GM21528 (cell line): ENCODE measurements around the gene C10orf90.
"Not testable (repeated sequence)": the region's sequence is repeated elsewhere in the genome, so short reads cannot be mapped to it uniquely, and the experiment has no call there.

Experiments
- ATAC-seq: cut with Tn5 transposase; IDR thresholded peaks from one replicate; pipeline ENCODE4 v1.9.1; 2021; ENCODE audit warnings: mild to moderate bottlenecking, moderate library complexity; ENCODE audit not compliant: unreplicated experiment, low FRiP score

The C10orf90 gene

DNA sequence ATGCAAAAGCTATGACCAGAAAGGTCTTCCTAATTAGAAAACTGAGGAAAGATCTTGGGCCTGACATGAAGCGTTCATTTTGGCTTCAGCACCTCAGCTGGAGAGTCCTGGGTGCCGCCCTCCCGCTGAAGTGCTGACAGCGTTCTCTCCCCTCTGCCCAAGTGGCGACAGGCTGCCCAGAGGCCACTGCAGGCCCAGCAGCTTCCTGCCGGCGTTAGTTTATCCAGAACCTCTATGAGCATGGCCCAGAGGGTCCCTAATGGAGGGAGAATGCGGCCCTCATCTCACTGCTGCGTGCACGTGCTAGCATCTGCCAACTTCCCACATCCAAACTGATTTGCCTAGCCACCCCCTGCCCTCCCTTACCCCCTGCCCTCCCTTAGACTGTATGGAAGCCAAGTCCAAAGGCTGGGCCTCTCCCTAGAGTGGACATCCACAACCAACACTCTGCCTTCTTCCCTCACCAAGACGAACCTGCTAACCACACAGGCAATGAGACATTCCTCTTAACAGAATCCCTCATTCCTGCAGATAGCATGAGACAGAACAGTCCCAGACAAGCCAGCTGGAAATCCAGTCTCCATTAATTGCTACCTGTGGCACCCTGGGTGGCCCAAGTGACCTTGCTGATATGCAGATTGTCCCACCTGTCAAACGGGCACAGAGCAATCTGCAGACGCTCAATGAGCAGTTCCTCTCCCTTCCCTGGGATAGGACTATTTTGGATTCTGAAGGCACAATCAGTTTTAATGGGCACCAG, 108.4 kb downstream of the C10orf90 start:
- ATAC-seq, result no peak

GRCh38 chr10:126561294-126561920, 109.1 kb downstream of the C10orf90 start:
- ATAC-seq, result no peak

- ATAC-seq, result no peak
Observed at GRCh38 chr10:126558881-126559280, 111.6 kb downstream of the C10orf90 start.

DNA sequence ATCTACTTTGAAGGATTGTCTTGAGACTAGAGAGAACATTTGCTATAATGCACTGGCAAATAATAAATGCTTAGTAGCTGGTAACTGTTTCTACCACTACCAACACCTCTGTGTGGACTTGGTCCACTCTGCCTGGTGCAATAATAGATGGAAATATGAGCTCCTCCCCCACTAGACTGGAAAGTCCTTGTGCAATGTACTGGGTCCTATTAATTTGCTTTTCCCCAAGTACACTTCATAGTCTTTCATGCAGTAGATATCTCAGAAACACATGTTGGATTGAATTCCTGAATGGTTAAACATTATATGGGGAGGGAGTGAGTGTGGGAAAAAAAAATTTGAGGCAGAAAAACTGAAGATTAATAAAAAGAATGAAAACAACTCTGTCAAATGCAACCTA, 119.3 kb downstream of the C10orf90 start:
- no peak for ATAC-seq

- not testable (repeated sequence) for ATAC-seq
Observed at GRCh38 chr10:126550586-126550985, 119.9 kb downstream of the C10orf90 start.

- ATAC-seq, result no peak
Observed at GRCh38 chr10:126549344-126549743, 121.1 kb downstream of the C10orf90 start.

- no peak for ATAC-seq
Observed at GRCh38 chr10:126544565-126544964, 125.9 kb downstream of the C10orf90 start.

DNA sequence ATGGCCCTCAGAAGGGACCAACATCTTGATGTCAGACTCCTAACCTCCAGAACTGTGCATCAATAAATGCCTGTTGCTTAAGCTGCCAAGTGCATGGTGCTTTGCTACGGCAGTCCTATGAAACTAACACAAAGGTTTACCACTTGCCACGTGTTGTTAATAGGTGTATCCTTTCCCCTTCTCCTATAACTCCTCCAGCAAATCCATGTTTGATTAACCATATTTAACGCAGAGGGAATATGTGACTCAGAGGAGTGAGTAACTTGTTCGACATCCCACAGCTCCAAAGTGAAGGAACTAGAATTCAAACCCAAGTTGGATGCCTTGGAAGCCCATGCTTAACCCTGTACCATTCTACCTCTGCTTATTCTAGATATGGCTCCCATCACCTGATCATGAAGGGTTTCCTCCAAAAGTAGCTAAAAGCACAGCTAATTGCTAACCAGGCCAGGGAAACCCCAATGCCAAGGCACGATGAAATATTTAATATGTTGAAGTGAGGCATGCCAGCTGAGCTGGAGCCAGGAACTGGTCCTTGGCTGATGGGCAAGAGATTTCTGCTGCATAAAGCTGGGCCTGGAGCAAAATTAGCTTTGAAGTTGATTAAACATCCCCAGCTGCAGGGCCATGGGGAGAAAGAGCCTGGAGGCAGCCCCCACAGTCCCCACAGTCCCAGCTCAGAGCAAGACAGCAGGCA, 131.9 kb downstream of the C10orf90 start:
- no peak for ATAC-seq

- ATAC-seq, result no peak
Observed at GRCh38 chr10:126536656-126537055, 133.8 kb downstream of the C10orf90 start.

- no peak for ATAC-seq
Observed at GRCh38 chr10:126536148-126536547, 134.3 kb downstream of the C10orf90 start.

- no peak for ATAC-seq
Observed at GRCh38 chr10:126533644-126534043, 136.8 kb downstream of the C10orf90 start.

- no peak for ATAC-seq
Observed at GRCh38 chr10:126528315-126528835, 142.1 kb downstream of the C10orf90 start.

DNA sequence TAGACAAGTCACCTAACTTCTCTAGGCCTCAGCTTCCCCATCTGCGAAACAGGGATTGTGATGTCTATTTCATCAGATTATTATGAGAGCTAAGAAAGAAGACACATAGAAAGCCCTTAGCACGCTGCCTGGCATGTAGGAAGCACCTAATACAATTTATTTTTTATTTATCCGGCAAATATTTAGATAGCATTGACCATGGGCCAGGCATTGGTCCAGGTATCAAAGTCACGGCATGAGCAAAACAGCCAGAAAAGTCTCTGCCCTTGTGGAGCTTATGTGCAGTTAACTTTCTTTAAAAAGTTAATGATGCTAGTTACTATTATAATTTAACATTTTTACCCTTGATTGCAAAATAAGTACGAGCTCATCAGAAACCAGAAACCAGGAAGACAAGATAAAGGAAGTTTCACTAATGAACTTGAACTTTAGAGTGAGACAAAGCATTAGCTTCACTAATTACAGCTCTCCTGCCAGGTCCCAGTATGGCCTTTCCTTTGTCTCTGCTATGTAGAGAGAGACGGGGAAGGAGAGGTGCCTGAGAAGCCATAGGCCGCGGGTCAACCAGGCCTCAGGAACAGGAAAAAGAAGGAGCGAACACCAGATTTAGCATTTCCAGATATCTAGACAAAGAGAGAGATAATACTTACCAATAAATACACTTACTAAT, 142.7 kb downstream of the C10orf90 start:
- no peak for ATAC-seq

GRCh38 chr10:126525326-126525725, 145.2 kb downstream of the C10orf90 start:
- ATAC-seq, result no peak

DNA sequence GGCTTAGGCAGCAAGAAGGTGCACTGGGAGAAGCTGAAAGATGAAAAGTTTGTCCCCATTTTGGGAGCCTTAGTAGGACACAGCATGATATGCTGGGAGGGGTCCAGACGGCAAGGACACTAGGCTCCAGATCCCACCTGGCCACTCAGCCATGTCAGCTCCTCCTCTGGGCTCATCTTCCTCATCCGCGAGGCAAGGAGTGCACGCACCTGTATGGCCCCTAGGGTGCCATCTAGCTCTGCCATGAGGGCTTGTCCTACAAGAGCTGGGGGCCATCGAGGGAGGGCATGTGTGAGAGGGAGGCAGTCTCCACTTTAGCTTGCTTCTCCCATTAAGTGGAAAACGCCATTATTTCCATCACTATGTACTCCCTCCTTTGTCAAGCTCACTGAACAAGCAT, 146.0 kb downstream of the C10orf90 start:
- no peak for ATAC-seq

GRCh38 chr10:126523071-126523470, 147.4 kb downstream of the C10orf90 start:
- no peak for ATAC-seq

DNA sequence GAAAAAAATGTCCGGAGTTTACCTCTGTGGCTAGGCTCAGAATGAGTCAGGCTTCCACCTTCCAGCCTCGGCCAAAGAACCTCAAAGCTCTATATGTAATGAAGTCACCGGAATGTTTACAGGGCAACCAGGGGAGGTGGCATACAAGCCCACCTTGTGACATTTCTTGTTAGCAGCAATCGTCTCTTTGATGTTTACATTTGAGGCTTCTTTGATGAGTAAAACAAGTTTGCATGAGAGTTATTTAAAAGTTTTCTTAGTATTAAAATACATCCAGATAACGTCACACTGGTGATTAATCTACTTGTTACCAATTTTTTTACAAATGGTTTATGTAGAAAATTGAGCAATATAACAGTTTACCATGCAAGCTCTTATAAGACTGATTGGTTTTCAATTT, 149.1 kb downstream of the C10orf90 start:
- no peak for ATAC-seq

- no peak for ATAC-seq
Observed at GRCh38 chr10:126520751-126521317, 149.7 kb downstream of the C10orf90 start.

DNA sequence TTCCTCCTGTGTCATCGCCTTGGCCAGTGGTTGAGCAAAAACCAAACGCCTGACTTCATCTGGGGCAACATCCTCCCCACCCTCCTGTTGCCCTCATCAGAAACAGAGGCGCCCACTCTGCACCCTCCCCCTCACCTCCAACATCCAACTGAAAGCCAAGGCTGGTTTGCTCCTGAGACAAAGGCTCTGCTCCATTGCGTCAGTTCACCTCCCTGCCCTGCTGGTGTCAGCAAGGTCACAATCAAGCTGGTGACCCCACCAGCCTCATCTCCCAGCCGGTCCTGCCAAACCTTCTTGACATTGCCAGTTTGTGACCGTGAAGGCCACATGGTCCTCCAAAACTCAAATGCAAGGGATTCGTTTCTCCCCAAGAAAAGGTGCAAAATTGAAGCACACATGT, 150.5 kb downstream of the C10orf90 start:
- ATAC-seq, result no peak

DNA sequence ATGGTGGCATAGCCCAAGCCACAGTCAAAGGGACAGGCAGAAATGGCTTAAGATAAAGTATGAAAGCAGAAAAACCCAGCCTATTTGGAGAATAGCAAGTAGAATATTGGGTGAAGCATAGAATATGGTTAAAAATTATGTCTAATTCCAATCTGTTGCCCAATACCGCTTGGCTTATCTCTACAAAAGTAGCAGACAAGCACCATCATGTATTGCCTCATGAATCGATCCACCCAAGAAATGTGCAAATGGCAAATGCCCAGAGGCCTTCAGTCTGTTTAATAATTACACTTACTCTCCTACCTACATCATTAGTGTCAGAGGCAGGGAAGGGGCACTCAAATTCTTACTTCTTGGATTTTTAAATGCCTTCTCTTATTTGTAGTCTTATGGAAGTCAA, 151.3 kb downstream of the C10orf90 start:
- no peak for ATAC-seq
